ENCODE data around the gene GKAP1.

GKAP1 gene

GRCh38 chr9:83715794-83716193 is 101.8 kb downstream of the GKAP1 start:
- H3K4me3 ChIP-seq (ENCODE audit: control insufficient read depth, low read depth, low read length), result no peak overlapping the region
- no peak for TF ChIP-seq CTCF (IDR thresholded peaks at IDR 0.05; ENCODE audit: control insufficient read depth, insufficient read depth, low read depth, low read length, missing control alignments)
- no peak for DNase-seq (ENCODE audit: low read depth)

GRCh38 chr9:83715221-83715620 is 102.3 kb downstream of the GKAP1 start:
- no peak for TF ChIP-seq CTCF (IDR thresholded peaks at IDR 0.05; ENCODE audit: control insufficient read depth, insufficient read depth, low read depth, low read length, missing control alignments)
- DNase-seq (ENCODE audit: low read depth), result no peak
- H3K4me3 ChIP-seq (ENCODE audit: control insufficient read depth, low read depth, low read length), result no peak overlapping the region

GRCh38 chr9:83714329-83714728 is 103.2 kb downstream of the GKAP1 start:
- H3K4me3 ChIP-seq (ENCODE audit: control insufficient read depth, low read depth, low read length), result no peak overlapping the region
- TF ChIP-seq CTCF (IDR thresholded peaks at IDR 0.05; ENCODE audit: control insufficient read depth, insufficient read depth, low read depth, low read length, missing control alignments), result peak; percentile 46
- DNase-seq (ENCODE audit: low read depth), result no peak

- H3K4me3 ChIP-seq (ENCODE audit: control insufficient read depth, low read depth, low read length), result peak overlapping the region; percentile 62
- peak; percentile 3 for TF ChIP-seq CTCF (IDR thresholded peaks at IDR 0.05; ENCODE audit: control insufficient read depth, insufficient read depth, low read depth, low read length, missing control alignments)
- DNase-seq (ENCODE audit: low read depth), result peak; percentile 7
These were observed 108.9 kb downstream of the GKAP1 start for GRCh38 chr9:83708515-83709158.

- peak; percentile 64 for DNase-seq (ENCODE audit: low read depth)
These were observed 109.6 kb downstream of the GKAP1 start, which contains the start of gene UBQLN1 for GRCh38 chr9:83707768-83708514. TSS of gene UBQLN1 (minus strand) at chr9:83707958. CDS start at chr9:83707679, 279 bp downstream.

GRCh38 chr9:83707518-83707767 is 110.1 kb downstream of the GKAP1 start:
- H3K4me3 ChIP-seq (ENCODE audit: control insufficient read depth, low read depth, low read length), result peak overlapping the region; percentile 62
- TF ChIP-seq CTCF (IDR thresholded peaks at IDR 0.05; ENCODE audit: control insufficient read depth, insufficient read depth, low read depth, low read length, missing control alignments), result no peak
- peak; percentile 24 for DNase-seq (ENCODE audit: low read depth)

More at GRCh38 chr9:83707768-83708514, 109.6 kb downstream of the GKAP1 start, which contains the start of gene UBQLN1:
- peak within 1 kb of the TSS; percentile 62 for H3K4me3 ChIP-seq (ENCODE audit: control insufficient read depth, low read depth, low read length)
- no peak for TF ChIP-seq CTCF (IDR thresholded peaks at IDR 0.05; ENCODE audit: control insufficient read depth, insufficient read depth, low read depth, low read length, missing control alignments)

Measured in AG09309 (cell line).